Astrocyte of the cerebellum (primary cell): ENCODE results near the gene SH3RF3.

Experiments used
- DNase-seq: peaks from one replicate; pipeline ENCODE4 v3.0.0-alpha.2; 2011; ENCODE audit warnings: low read depth
- H3K4me3 ChIP-seq: 2 replicates; pipeline ENCODE4 v1.5.1; 2011; ENCODE audit warnings: mild to moderate bottlenecking, low read depth, low read length, moderate library complexity
- CTCF ChIP-seq: IDR thresholded peaks from 2 replicates; pipeline ENCODE4 v1.5.1; 2012; ENCODE audit warnings: low read length, low read depth, moderate library complexity, mild to moderate bottlenecking; ENCODE audit errors: missing control alignments
- in situ Hi-C: cut with HindIII; loops from 2 replicates; pipeline ENCODE4 v1.10.0; 2017; ENCODE audit warnings: low sequenced_read_pairs

The SH3RF3 gene

GRCh38 chr2:109209941-109210340 lies 80.9 kb downstream of the SH3RF3 start:
- no peak for DNase-seq
- TF ChIP-seq CTCF: no peak
- in situ Hi-C loops: no loop called here
- H3K4me3 ChIP-seq: no peak overlapping the region

- H3K4me3 ChIP-seq: no peak overlapping the region
- DNase-seq: no peak
- in situ Hi-C loops: no loop called here
- TF ChIP-seq CTCF: no peak
These were observed 81.6 kb downstream of the SH3RF3 start for GRCh38 chr2:109210431-109211200.

GRCh38 chr2:109211315-109211714 lies 82.3 kb downstream of the SH3RF3 start:
- H3K4me3 ChIP-seq: no peak overlapping the region
- no peak for TF ChIP-seq CTCF
- in situ Hi-C loops: no loop called here
- DNase-seq: no peak

GRCh38 chr2:109212836-109213563 lies 84.0 kb downstream of the SH3RF3 start:
- DNase-seq: no peak
- in situ Hi-C loops: no loop called here
- H3K4me3 ChIP-seq: no peak overlapping the region
- no peak for TF ChIP-seq CTCF

- H3K4me3 ChIP-seq: no peak overlapping the region
- no peak for TF ChIP-seq CTCF
- DNase-seq: no peak
- in situ Hi-C loops: no loop called here
These were observed 84.8 kb downstream of the SH3RF3 start for GRCh38 chr2:109213646-109214433.

GRCh38 chr2:109214651-109215371 lies 85.8 kb downstream of the SH3RF3 start:
- in situ Hi-C loops: no loop called here
- no peak overlapping the region for H3K4me3 ChIP-seq
- DNase-seq: no peak
- TF ChIP-seq CTCF: no peak
